Fibroblast of villous mesenchyme (primary cell): ENCODE measurements around the gene CACNG5. TPM values are rescaled to one million over a fixed set of nuclear protein-coding genes. Genes with fewer than 3 reads are reported as not detected.
"Not testable (repeated sequence)": the region's sequence is repeated elsewhere in the genome, so short reads cannot be mapped to it uniquely, and the experiment has no call there.

Experiments used
- DNase-seq: peaks from one replicate; pipeline ENCODE4 v3.0.0-alpha.2; 2010; ENCODE audit warnings: low read depth
- H3K4me3 ChIP-seq: 2 replicates; pipeline ENCODE4 v1.5.1; 2011; ENCODE audit warnings: low read depth, mild to moderate bottlenecking, low read length
- CTCF ChIP-seq: IDR thresholded peaks from 2 replicates; pipeline ENCODE4 v1.5.1; 2012; ENCODE audit warnings: low read depth, mild to moderate bottlenecking, low read length; ENCODE audit not compliant: insufficient read depth
- total RNA-seq: library from RNA; depleted of rRNA; stranded (reverse); fragments of >200 nt; gene quantifications from 2 replicates; pipeline ENCODE4 v1.2.3, GENCODE V29; 2012

The CACNG5 gene
- total RNA-seq, 1 donor, result not detected

GRCh38 chr17:66898536-66898935, 63.6 kb downstream of the CACNG5 start:
- H3K4me3 ChIP-seq, result no peak overlapping the region
- no peak for TF ChIP-seq CTCF
- no peak for DNase-seq

GRCh38 chr17:66900126-66901010, 65.5 kb downstream of the CACNG5 start:
- no peak overlapping the region for H3K4me3 ChIP-seq
- peak; percentile 14 for DNase-seq
- TF ChIP-seq CTCF, result peak; percentile 31

GRCh38 chr17:66903296-66903695, 68.4 kb downstream of the CACNG5 start:
- DNase-seq, H3K4me3 ChIP-seq: not testable (repeated sequence)

GRCh38 chr17:66903781-66904180, 68.9 kb downstream of the CACNG5 start:
- DNase-seq, result no peak
- no peak overlapping the region for H3K4me3 ChIP-seq
- no peak for TF ChIP-seq CTCF

- peak; percentile 59 for DNase-seq
- H3K4me3 ChIP-seq, result no peak overlapping the region
- no peak for TF ChIP-seq CTCF
Observed at GRCh38 chr17:66904760-66905624, 70.1 kb downstream of the CACNG5 start.

- peak; percentile 78 for DNase-seq
- peak; percentile 98 for TF ChIP-seq CTCF
- no peak overlapping the region for H3K4me3 ChIP-seq
Observed at GRCh38 chr17:66906321-66907278, 71.7 kb downstream of the CACNG5 start.
